ENCODE results near the gene GALNT14.

Gene GALNT14

GRCh38 chr2:31054842-31055388 lies 83.3 kb downstream of the GALNT14 start:
- DNase-seq (ENCODE audit: low spot score), result no peak

- no peak for DNase-seq (ENCODE audit: low spot score)
Observed at GRCh38 chr2:31053929-31054782, 84.1 kb downstream of the GALNT14 start.

GRCh38 chr2:31052284-31052683 lies 86.0 kb downstream of the GALNT14 start:
- DNase-seq (ENCODE audit: low spot score), result no peak

GRCh38 chr2:31051258-31052140 lies 86.7 kb downstream of the GALNT14 start:
- DNase-seq (ENCODE audit: low spot score), result no peak

- DNase-seq (ENCODE audit: low spot score), result no peak
Observed at GRCh38 chr2:31049916-31050588, 88.2 kb downstream of the GALNT14 start.

- no peak for DNase-seq (ENCODE audit: low spot score)
Observed at GRCh38 chr2:31049264-31049663, 89.0 kb downstream of the GALNT14 start.

- no peak for DNase-seq (ENCODE audit: low spot score)
Observed at GRCh38 chr2:31047599-31047998, 90.6 kb downstream of the GALNT14 start.

- no peak for DNase-seq (ENCODE audit: low spot score)
Observed at GRCh38 chr2:31038385-31038784, 99.9 kb downstream of the GALNT14 start.

- DNase-seq (ENCODE audit: low spot score), result no peak
Observed at GRCh38 chr2:31037058-31037457, 101.2 kb downstream of the GALNT14 start.

GRCh38 chr2:31033032-31033431 lies 105.2 kb downstream of the GALNT14 start:
- DNase-seq (ENCODE audit: low spot score), result no peak

GRCh38 chr2:31032475-31032874 lies 105.8 kb downstream of the GALNT14 start:
- DNase-seq (ENCODE audit: low spot score), result no peak

GRCh38 chr2:31031132-31031706 lies 107.0 kb downstream of the GALNT14 start:
- no peak for DNase-seq (ENCODE audit: low spot score)

- DNase-seq (ENCODE audit: low spot score), result no peak
Observed at GRCh38 chr2:31028417-31028816, 109.8 kb downstream of the GALNT14 start.

GRCh38 chr2:31027549-31027948 lies 110.7 kb downstream of the GALNT14 start:
- no peak for DNase-seq (ENCODE audit: low spot score)

GRCh38 chr2:31023541-31023940 lies 114.7 kb downstream of the GALNT14 start:
- DNase-seq (ENCODE audit: low spot score), result no peak

- DNase-seq (ENCODE audit: low spot score), result no peak
Observed at GRCh38 chr2:31020713-31021112, 117.5 kb downstream of the GALNT14 start.

- no peak for DNase-seq (ENCODE audit: low spot score)
Observed at GRCh38 chr2:31018280-31018679, 120.0 kb downstream of the GALNT14 start.

- DNase-seq (ENCODE audit: low spot score), result no peak
Observed at GRCh38 chr2:31016648-31017047, 121.6 kb downstream of the GALNT14 start.

GRCh38 chr2:31014516-31014915 lies 123.7 kb downstream of the GALNT14 start:
- no peak for DNase-seq (ENCODE audit: low spot score)

- DNase-seq (ENCODE audit: low spot score), result no peak
Observed at GRCh38 chr2:31013301-31013700, 124.9 kb downstream of the GALNT14 start.

- DNase-seq (ENCODE audit: low spot score), result no peak
Observed at GRCh38 chr2:31012406-31012805, 125.8 kb downstream of the GALNT14 start.

- DNase-seq (ENCODE audit: low spot score), result no peak
Observed at GRCh38 chr2:31011587-31011986, 126.7 kb downstream of the GALNT14 start.

Measured in CD4-positive, alpha-beta T cell treated with Interleukin-15 for 4 hours (primary cell).